OCI-LY3 (cell line): ENCODE measurements around the gene SLC43A2.

ENCODE experiments used
- H2AFZ ChIP-seq: fragments of 200-600, 300-600 bp; shearing (Covaris generic); 2 replicates; pipeline ENCODE4 v1.6.0; 2014; ENCODE audit warnings: antibody characterized with exemption, low read depth, low read length
- H3K27ac ChIP-seq: fragments of 200-600, 300-600 bp; sonication (generic); 2 replicates; pipeline ENCODE4 v1.5.1; 2014; ENCODE audit warnings: mild to moderate bottlenecking, low read length, moderate library complexity, mixed read lengths
- H3K27me3 ChIP-seq: fragments of 200-600, 300-600 bp; sonication (generic); 2 replicates; pipeline ENCODE4 v1.6.1; 2014; ENCODE audit warnings: low read depth, low read length, mixed read lengths
- H3K36me3 ChIP-seq: fragments of 200-600, 300-600 bp; sonication (generic); replicated peaks from 2 replicates; pipeline ENCODE3; 2014; ENCODE audit warnings: low read depth, low read length, mixed read lengths
- H3K4me1 ChIP-seq: fragments of 300-600, 200-600 bp; sonication (generic); 2 replicates; pipeline ENCODE4 v1.6.1; 2014; ENCODE audit warnings: low read length, mixed read lengths
- H3K4me2 ChIP-seq: fragments of 200-600, 300-600 bp; sonication (generic); 2 replicates; pipeline ENCODE4 v1.6.1; 2014; ENCODE audit warnings: low read length, mixed read lengths
- H3K4me3 ChIP-seq: fragments of 300-600, 200-600 bp; sonication (generic); 2 replicates; pipeline ENCODE4 v1.5.1; 2014; ENCODE audit warnings: antibody characterized with exemption, mild to moderate bottlenecking, low read length, moderate library complexity
- H3K79me2 ChIP-seq: fragments of 300-600, 200-600 bp; shearing (Covaris generic); 2 replicates; pipeline ENCODE4 v1.6.1; 2014; ENCODE audit warnings: mild to moderate bottlenecking, low read length, mixed read lengths
- H3K9ac ChIP-seq: fragments of 300-600, 200-600 bp; shearing (Covaris generic); 2 replicates; pipeline ENCODE4 v1.6.0; 2014; ENCODE audit warnings: mild to moderate bottlenecking, low read length, moderate library complexity
- H3K9me3 ChIP-seq: fragments of 200-600, 300-600 bp; shearing (Covaris generic); 2 replicates; pipeline ENCODE4 v1.6.1; 2014; ENCODE audit warnings: low read length, mixed read lengths; ENCODE audit not compliant: insufficient read depth
- H4K20me1 ChIP-seq: fragments of 200-600, 300-600 bp; sonication (generic); 2 replicates; pipeline ENCODE4 v1.6.1; 2016; ENCODE audit warnings: low read length, mixed read lengths; ENCODE audit not compliant: insufficient read depth
- CTCF ChIP-seq: fragments of 200-600, 300-600 bp; sonication (generic); IDR thresholded peaks from 2 replicates; pipeline ENCODE4 v1.5.1; 2014; ENCODE audit warnings: antibody characterized with exemption, low read length, low read depth
- EZH2phosphoT487 ChIP-seq: fragments of 200-600 bp; shearing (Covaris generic); IDR thresholded peaks from 2 replicates; pipeline ENCODE4 v1.6.1; 2018; ENCODE audit warnings: antibody characterized with exemption, mixed run types, low read depth

The SLC43A2 gene

GRCh38 chr17:1519678-1520077, 109.0 kb downstream of the SLC43A2 start:
- Histone ChIP-seq H3K27me3 (no peaks in the 10 kb centered on the region), H4K20me1 (no peaks in the 10 kb centered on the region), H3K36me3 (no peaks in the 10 kb centered on the region), H3K27ac (no peak overlapping the region), H3K4me2 (no peak overlapping the region), H3K9ac (no peak overlapping the region), H3K4me3 (no peak overlapping the region), H3K9me3 (no peaks in the 10 kb centered on the region), H3K4me1 (peaks cover 11% of the 10 kb centered on the region), H3K79me2 (peaks cover 14% of the 10 kb centered on the region; the same call in 1 of the 2 replicates), H2AFZ (no peak overlapping the region)
- TF ChIP-seq EZH2phosphoT487 (no peak), CTCF (no peak)
